GM12878 (cell line): ENCODE data around the gene PRDM12. TPM values are rescaled to one million over a fixed set of nuclear protein-coding genes. Genes with fewer than 3 reads are reported as not detected.

Experiments
- ATAC-seq: fragments of 200-7000 bp; cut with Tn5 transposase; 3 replicates; pipeline ENCODE4 v1.9.1; 2020; ENCODE audit warnings: mild to moderate bottlenecking, moderate library complexity
- BruUV-seq: library from RNA; stranded (reverse); fragments of 400-500 nt; replicated peaks from 2 replicates; lab custom pipeline; 2021; lab: Mats Ljungman, UMichigan
- CTCF ChIA-PET: fragments of 300-600 bp; sonication (Branson Sonifier 250); formaldehyde crosslinking; extraction: SDS; loops from one replicate; lab custom pipeline; 2021; ENCODE audit warnings: inconsistent platforms; lab: Yijun Ruan, JAX
- POLR2A ChIA-PET: fragments of 350-600 bp; formaldehyde crosslinking; extraction: SDS; loops from one replicate; lab custom pipeline; 2021; ENCODE audit warnings: inconsistent platforms; lab: Charles Lee
- RAD21 ChIA-PET: fragments of 300-600 bp; sonication (Branson Sonifier 250); formaldehyde crosslinking; loops from one replicate; lab custom pipeline; 2023; ENCODE audit warnings: antibody characterized with exemption; ENCODE audit not compliant: unreplicated experiment; lab: Charles Lee
- SMC1A ChIA-PET: fragments of 300-600 bp; sonication (Branson Sonifier 250); formaldehyde crosslinking; loops from one replicate; lab custom pipeline; 2023; ENCODE audit not compliant: unreplicated experiment, uncharacterized antibody; lab: Charles Lee
- DNase-seq: peaks from one replicate; pipeline ENCODE4 v3.0.0-alpha.2; 2011; ENCODE audit warnings: low read depth, low spot score
- FAIRE-seq: peaks from 3 replicates; lab custom pipeline; 2011; peaks lifted over from hg19 to GRCh38; lab: Jason Lieb, UNC
- H2AFZ ChIP-seq: 2 replicates; pipeline ENCODE4 v1.6.0; 2011; ENCODE audit warnings: low read depth, low read length, control low read depth; ENCODE audit not compliant: control insufficient read depth
- H3K27ac ChIP-seq: 2 replicates; pipeline ENCODE4 v1.5.1; 2011; ENCODE audit warnings: control low read depth; ENCODE audit not compliant: control insufficient read depth, insufficient read depth
- H3K27me3 ChIP-seq, 2 experiments: replicated peaks in 1 of 2; 2 replicates each; pipeline versions ENCODE4 v1.6.0 to v1.6.1; 2011; ENCODE audit warnings: low read length in 1 of 2; ENCODE audit not compliant: control insufficient read depth in 2 of 2, insufficient read depth in 2 of 2
- H3K36me3 ChIP-seq, 2 experiments: 2 replicates each; pipeline ENCODE4 v1.5.1; 2011; ENCODE audit warnings: low read length in 1 of 2; ENCODE audit not compliant: control insufficient read depth in 2 of 2, insufficient read depth in 2 of 2
- H3K4me1 ChIP-seq: 2 replicates; pipeline ENCODE4 v1.6.1; 2011; ENCODE audit warnings: mild to moderate bottlenecking, low read length, moderate library complexity, mixed read lengths; ENCODE audit not compliant: control insufficient read depth, insufficient read depth
- H3K4me2 ChIP-seq: 2 replicates; pipeline ENCODE4 v1.6.0; 2011; ENCODE audit warnings: control low read depth; ENCODE audit not compliant: control insufficient read depth, insufficient read depth
- H3K4me3 ChIP-seq: fragments of 200-600 bp; sonication (generic); 2 replicates; pipeline ENCODE4 v1.5.1; 2016
- H3K79me2 ChIP-seq: 2 replicates; pipeline ENCODE4 v1.6.0; 2011; ENCODE audit warnings: low read length; ENCODE audit not compliant: control insufficient read depth, insufficient read depth
- H3K9ac ChIP-seq: 2 replicates; pipeline ENCODE4 v1.8.0; 2011; ENCODE audit warnings: low read length, control low read depth, mixed read lengths; ENCODE audit not compliant: control insufficient read depth, insufficient read depth
- H3K9me3 ChIP-seq: replicated peaks from 3 replicates; pipeline ENCODE4 v1.5.1; 2011; ENCODE audit warnings: mild to moderate bottlenecking, low read length; ENCODE audit not compliant: control insufficient read depth, insufficient read depth
- H4K20me1 ChIP-seq: 2 replicates; pipeline ENCODE4 v1.6.0; 2011; ENCODE audit not compliant: control insufficient read depth, insufficient read depth
- E2F8 ChIP-seq: fragments of 450-650 bp; IDR thresholded peaks from 2 replicates; pipeline ENCODE4 v1.6.1; 2018; ENCODE audit warnings: mild to moderate bottlenecking, low read depth, moderate library complexity; ENCODE audit not compliant: partially characterized antibody
- EGR1 ChIP-seq, 2 experiments: IDR thresholded peaks; 1 replicate in 1 of 2; 2 replicates in 1 of 2; pipeline ENCODE4 v1.6.1; 2011 to 2012; ENCODE audit warnings: low read depth in 2 of 2, low read length in 2 of 2, borderline replicate concordance in 1 of 2, mild to moderate bottlenecking in 1 of 2, moderate library complexity in 1 of 2
- SMAD5 ChIP-seq: IDR thresholded peaks from 2 replicates; pipeline ENCODE4 v1.6.1; 2016; ENCODE audit warnings: antibody characterized with exemption, low read depth
- ZBED1 ChIP-seq: IDR thresholded peaks from 2 replicates; pipeline ENCODE4 v1.6.1; 2016; ENCODE audit warnings: borderline replicate concordance
- ZBTB33 ChIP-seq: fragments of 450-650 bp; IDR thresholded peaks from 2 replicates; pipeline ENCODE4 v1.6.1; 2017; ENCODE audit warnings: mild to moderate bottlenecking
- ZNF622 ChIP-seq: fragments of 450-650 bp; IDR thresholded peaks from 2 replicates; pipeline ENCODE4 v1.6.1; 2017; ENCODE audit warnings: mild to moderate bottlenecking, inconsistent platforms
- WGBS: methylation state at CpG from one replicate; pipeline ENCODE4 v1.1.6; 2016; ENCODE audit warnings: low lambda C conversion rate; ENCODE audit not compliant: insufficient replicate concordance, insufficient coverage; ENCODE audit errors: missing lambda C conversion rate; 5-methylcytosine and 5-hydroxymethylcytosine counted together
- in situ Hi-C: fragments of 300-500 bp; cut with MboI; formaldehyde crosslinking; loops from 9 replicates; pipeline ENCODE4 v1.14.3; 2018; ENCODE audit warnings: mixed read lengths
- intact Hi-C: fragments of 100-400 bp; cut with micrococcal nuclease; formaldehyde crosslinking; loops from one replicate; pipeline ENCODE4 v1.14.2; 2022; ENCODE audit not compliant: unreplicated experiment
- polyA plus RNA-seq, 11 experiments: library from polyadenylated mRNA; depleted of rRNA in 4 of 11; unstranded in 6 of 11; stranded (reverse) in 5 of 11; fragments of >200 nt; fragmentation: Nextera tagmentation in 4 of 11; fragmentation: Illumina TruSeq in 1 of 11; extraction: Ambion mirVana in 4 of 11; extraction: Trizol in 1 of 11; gene quantifications; 1 replicate in 1 of 11; 2 replicates in 10 of 11; pipeline versions ENCODE4 v1.2.1 to v1.2.3, GENCODE V29; 2011 to 2016; ENCODE audit warnings: inconsistent platforms in 2 of 11, missing spikeins in 2 of 11, low read depth in 1 of 11
- total RNA-seq, 4 experiments: library from RNA; depleted of rRNA in 3 of 4; stranded (reverse); fragments of >200 nt in 3 of 4; fragmentation: Illumina TruSeq in 1 of 4; extraction: Trizol in 1 of 4; gene quantifications; 2 replicates each; pipeline versions ENCODE4 v1.2.1 to v1.2.3, GENCODE V29; 2013 to 2021

Gene PRDM12
- total and polyA plus RNA-seq, 10 of the 15 experiments (the other 5 are each of a cell fraction or from before 2014, with no cell fraction given), result not detected

- intact Hi-C loops, result no loop called here
- ATAC-seq, result no peak
- FAIRE-seq, result no peak
- in situ Hi-C loops, result no loop called here
- ChIA-PET POLR2A (no interaction called here), SMC1A (interaction anchor here (1.2 to 1.5 kb wide), 4 partner anchors 10 to 174 kb away, joined by 3 to 6 read pairs (median 4); partner anchors contain the start of gene FUBP3), CTCF (interaction anchor here (1.2 to 5.1 kb wide), 5 partner anchors 8 to 173 kb away, joined by 7 to 47 read pairs (median 24); no protein-coding TSS in a partner anchor), RAD21 (interaction anchor here (0.9 to 1.1 kb wide), 2 partner anchors 9 to 74 kb away, joined by 3 read pairs; no protein-coding TSS in a partner anchor)
- peaks cover 0 to 8% of the 10 kb centered on the region in 2 experiments for H3K36me3 ChIP-seq
- no peak overlapping the region for H3K4me2 ChIP-seq
- H2AFZ ChIP-seq, result no peak overlapping the region
- H3K9ac ChIP-seq, result no peak overlapping the region
- no peak overlapping the region for H3K4me3 ChIP-seq
- 84% methylated on average over 25 of the region's 25 CpGs for WGBS
- DNase-seq, result no peak
- H3K79me2 ChIP-seq, result peaks cover 35% of the 10 kb centered on the region
- BruUV-seq, result no TSS peak
- TF ChIP-seq ZBTB33 (peak; percentile 93), ZNF622 (no peak)
- H3K9me3 ChIP-seq, result no peaks in the 10 kb centered on the region
- H3K4me1 ChIP-seq, result peaks cover 4% of the 10 kb centered on the region
- no peaks in the 10 kb centered on the region for H4K20me1 ChIP-seq
- no peak overlapping the region for H3K27ac ChIP-seq
- no peaks in the 10 kb centered on the region for H3K27me3 ChIP-seq
Measured at GRCh38 chr9:130692321-130692720, 27.9 kb downstream of the PRDM12 start.

- Histone ChIP-seq H3K27ac (peak overlapping the region; percentile 21; the same call in 1 of the 2 replicates), H3K4me2 (peak overlapping the region; percentile 95), H3K9ac (peak overlapping the region; percentile 59), H3K4me3 (peak overlapping the region; percentile 53), H3K9me3 (no peaks in the 10 kb centered on the region), H3K4me1 (peaks cover 7% of the 10 kb centered on the region)
- FAIRE-seq (no peak), DNase-seq (no peak), ATAC-seq (no peak; the same call in 2 of the 3 replicates)
- TF ChIP-seq EGR1 (IDR thresholded peaks at IDR 0.05; ENCODE audit: borderline replicate concordance in 1 of 2, low read depth in 2 of 2, low read length in 2 of 2), result no peak
- no peak for TF ChIP-seq E2F8
- TF ChIP-seq SMAD5, result no peak
- TF ChIP-seq ZBED1, result peak; percentile 32; the same call in 1 of the 2 replicates
- TF ChIP-seq, all 136 proteins: peak for 1
- ChIA-PET SMC1A (interaction anchor here (1.0 to 1.5 kb wide), 5 partner anchors 11 to 177 kb away, joined by 3 to 6 read pairs (median 3); partner anchors contain the start of gene FUBP3), POLR2A (interaction anchor here (0.6 to 1.4 kb wide), 8 partner anchors 11 to 1661 kb away, joined by 3 to 7 read pairs (median 4); partner anchors contain the start of genes FUBP3 and SETX), RAD21 (interaction anchor here (0.6 to 1.2 kb wide), 8 partner anchors 8 to 645 kb away, joined by 3 to 5 read pairs (median 4); no protein-coding TSS in a partner anchor), CTCF (interaction anchor here (0.5 to 5.1 kb wide), 9 partner anchors 7 to 177 kb away, joined by 3 to 47 read pairs (median 7); no protein-coding TSS in a partner anchor)
- Histone ChIP-seq H2AFZ (peak overlapping the region; percentile 91), H4K20me1 (no peaks in the 10 kb centered on the region), H3K36me3 (peaks cover 0 to 12% of the 10 kb centered on the region in 2 experiments), H3K79me2 (peaks cover 37% of the 10 kb centered on the region), H3K27me3 (no peaks in the 10 kb centered on the region)
- intact Hi-C loops, result no loop called here
- in situ Hi-C loops, result no loop called here
- TSS peak; percentile 93 for BruUV-seq
- WGBS, result 13% methylated on average over 8 of the region's 8 CpGs
Measured at GRCh38 chr9:130693101-130693425, 28.7 kb downstream of the PRDM12 start.
